Retinal pigment epithelial cell (primary cell): ENCODE results near the gene CANX.
A peak's percentile ranks its signal among the peaks of the same experiment; 100 is the strongest.

ENCODE experiments used
- DNase-seq: peaks from one replicate; pipeline ENCODE4 v3.0.0-alpha.2; 2010; ENCODE audit warnings: low read depth
- H3K4me3 ChIP-seq: 2 replicates; pipeline ENCODE4 v1.5.1; 2011; ENCODE audit warnings: mild to moderate bottlenecking, low read length, control low read depth, moderate library complexity
- CTCF ChIP-seq: conservative IDR thresholded peaks from 2 replicates; pipeline ENCODE4 v1.5.1; 2011; ENCODE audit warnings: low read depth, low read length, control low read depth, inconsistent platforms

CANX gene

DNA sequence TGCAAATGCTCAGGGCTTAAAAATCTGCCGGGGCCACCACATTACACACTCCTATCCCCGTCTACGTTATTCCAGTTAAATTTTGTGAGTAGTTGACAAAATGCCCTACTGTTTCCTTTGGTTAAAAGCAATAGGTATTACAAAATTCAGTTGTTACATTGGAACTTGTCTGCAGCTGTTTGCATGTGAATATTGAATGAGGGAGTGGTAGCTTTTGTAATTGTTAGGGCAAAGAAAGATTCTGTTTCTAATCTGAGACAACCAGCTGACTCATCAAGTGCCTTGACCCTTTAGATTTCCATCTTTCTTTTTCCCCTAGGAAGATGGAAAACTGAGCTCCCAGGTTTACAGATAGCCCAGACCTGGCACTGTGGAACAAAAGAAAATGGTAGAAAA is 64.0 kb downstream of the CANX start:
- TF ChIP-seq CTCF = no peak
- H3K4me3 ChIP-seq = no peak overlapping the region
- DNase-seq = no peak

DNA sequence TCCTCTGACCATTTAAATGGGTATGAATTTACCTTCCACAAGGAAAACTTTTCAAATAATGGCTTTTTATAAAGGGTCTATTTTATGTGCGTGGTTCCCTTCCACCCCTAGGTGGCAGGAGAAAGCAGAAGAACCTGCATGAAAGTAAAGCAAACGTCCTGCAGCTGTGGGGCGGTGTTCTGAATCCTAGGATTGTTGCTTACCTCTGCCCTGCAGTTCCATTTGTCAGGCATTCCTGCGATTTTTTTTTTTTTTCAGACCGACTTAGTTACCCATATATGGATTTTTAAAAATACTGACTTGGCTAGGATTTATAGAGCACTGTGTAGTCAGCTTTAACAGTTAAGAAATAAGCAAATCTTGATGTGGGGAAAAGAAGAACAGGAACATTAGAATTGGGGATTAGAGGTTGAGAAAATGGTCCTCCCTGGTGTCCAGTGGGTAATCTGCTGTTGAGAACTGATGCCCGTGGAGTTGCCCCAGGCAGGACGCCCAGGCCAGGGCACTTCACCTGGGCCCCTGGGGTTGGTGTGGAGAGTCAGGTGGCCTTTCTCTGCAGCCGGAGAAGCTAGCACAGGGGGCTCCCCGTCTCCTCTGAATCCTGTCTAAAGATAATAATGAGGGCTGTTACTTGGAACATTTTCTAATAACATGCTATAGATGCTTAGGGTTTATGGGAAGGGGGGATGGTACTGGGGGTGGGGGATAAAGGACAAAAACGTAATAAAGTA is 64.6 kb downstream of the CANX start:
- no peak overlapping the region for H3K4me3 ChIP-seq
- DNase-seq = peak; percentile 77
- peak; percentile 94 for TF ChIP-seq CTCF

- TF ChIP-seq CTCF = no peak
- H3K4me3 ChIP-seq = no peak overlapping the region
- no peak for DNase-seq
Measured at GRCh38 chr5:179764056-179764455, 65.3 kb downstream of the CANX start.

DNA sequence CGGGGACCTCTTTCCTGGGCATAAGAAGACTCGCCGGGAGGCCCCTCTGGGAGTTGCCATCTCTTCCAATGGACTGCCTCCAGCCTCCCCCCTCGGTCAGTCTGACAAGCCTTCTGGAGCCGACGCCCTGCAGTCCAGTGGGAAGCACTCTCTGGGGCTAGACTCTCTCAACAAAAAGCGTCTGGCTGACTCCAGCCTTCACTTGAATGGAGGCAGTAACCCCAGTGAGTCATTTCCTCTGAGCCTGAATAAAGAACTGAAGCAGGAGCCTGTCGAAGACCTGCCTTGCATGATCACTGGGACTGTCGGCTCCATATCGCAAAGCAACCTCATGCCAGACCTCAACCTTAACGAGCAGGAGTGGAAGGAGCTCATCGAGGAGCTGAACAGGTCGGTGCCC is 66.6 kb downstream of the CANX start:
- TF ChIP-seq CTCF = no peak
- DNase-seq = peak; percentile 50
- no peak overlapping the region for H3K4me3 ChIP-seq

GRCh38 chr5:179766021-179766725 is 67.4 kb downstream of the CANX start:
- peak; percentile 45 for DNase-seq
- TF ChIP-seq CTCF = no peak
- H3K4me3 ChIP-seq = no peak overlapping the region

DNA sequence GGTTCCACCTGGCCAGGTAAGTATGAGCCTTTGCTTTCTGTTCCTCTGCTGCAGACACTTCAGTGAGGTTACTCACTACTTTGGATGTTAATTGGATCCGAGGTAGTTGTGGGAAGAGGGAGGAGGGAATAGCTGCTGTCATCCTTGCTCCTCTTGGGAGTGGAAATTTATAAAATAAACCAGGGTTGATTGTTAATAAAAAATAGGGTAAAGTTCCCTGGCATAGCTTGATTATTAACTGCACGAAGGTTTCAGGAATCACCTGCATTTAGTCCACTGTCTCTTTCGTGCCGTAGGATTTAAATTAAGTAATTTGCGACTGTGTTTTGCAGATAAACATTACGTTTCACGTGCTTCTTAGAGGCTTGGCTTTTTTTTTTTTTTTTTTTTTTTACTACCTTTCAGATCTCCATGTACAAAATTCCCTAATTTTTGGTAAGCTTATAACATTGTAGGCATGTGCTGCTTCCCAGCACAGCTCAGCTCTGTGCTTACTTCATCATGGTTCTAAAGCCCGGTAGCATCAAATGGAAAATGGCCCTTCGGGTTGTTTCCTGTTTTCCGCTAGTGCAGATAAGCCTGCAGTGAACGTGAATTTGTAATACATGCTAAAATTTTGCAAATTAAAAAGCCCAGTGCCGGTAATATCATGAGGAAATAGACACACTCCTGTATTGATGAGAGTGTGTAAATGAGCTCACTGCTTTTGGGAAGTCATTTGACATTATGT is 68.1 kb downstream of the CANX start:
- TF ChIP-seq CTCF = no peak
- DNase-seq = no peak
- H3K4me3 ChIP-seq = no peak overlapping the region
